ENCODE data around the gene DEDD2. TPM values are rescaled to one million over a fixed set of nuclear protein-coding genes. Genes with fewer than 3 reads are reported as not detected.

Gene DEDD2
- total and polyA plus RNA-seq, 10 of the 15 experiments (the other 5 are each of a cell fraction or from before 2014, with no cell fraction given): 2.5 to 24.7 (median 17.6) TPM

GRCh38 chr19:42252365-42253244 is 35.1 kb upstream of the DEDD2 start (continued):
- TF ChIP-seq, protein P1, sequence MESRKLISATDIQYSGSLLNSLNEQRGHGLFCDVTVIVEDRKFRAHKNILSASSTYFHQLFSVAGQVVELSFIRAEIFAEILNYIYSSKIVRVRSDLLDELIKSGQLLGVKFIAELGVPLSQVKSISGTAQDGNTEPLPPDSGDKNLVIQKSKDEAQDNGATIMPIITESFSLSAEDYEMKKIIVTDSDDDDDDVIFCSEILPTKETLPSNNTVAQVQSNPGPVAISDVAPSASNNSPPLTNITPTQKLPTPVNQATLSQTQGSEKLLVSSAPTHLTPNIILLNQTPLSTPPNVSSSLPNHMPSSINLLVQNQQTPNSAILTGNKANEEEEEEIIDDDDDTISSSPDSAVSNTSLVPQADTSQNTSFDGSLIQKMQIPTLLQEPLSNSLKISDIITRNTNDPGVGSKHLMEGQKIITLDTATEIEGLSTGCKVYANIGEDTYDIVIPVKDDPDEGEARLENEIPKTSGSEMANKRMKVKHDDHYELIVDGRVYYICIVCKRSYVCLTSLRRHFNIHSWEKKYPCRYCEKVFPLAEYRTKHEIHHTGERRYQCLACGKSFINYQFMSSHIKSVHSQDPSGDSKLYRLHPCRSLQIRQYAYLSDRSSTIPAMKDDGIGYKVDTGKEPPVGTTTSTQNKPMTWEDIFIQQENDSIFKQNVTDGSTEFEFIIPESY (IDR thresholded peaks at IDR 0.05): no peak
- TF ChIP-seq JUNB (IDR thresholded peaks at IDR 0.05) (no peak), IKZF2 (IDR thresholded peaks at IDR 0.05) (no peak)

DNA sequence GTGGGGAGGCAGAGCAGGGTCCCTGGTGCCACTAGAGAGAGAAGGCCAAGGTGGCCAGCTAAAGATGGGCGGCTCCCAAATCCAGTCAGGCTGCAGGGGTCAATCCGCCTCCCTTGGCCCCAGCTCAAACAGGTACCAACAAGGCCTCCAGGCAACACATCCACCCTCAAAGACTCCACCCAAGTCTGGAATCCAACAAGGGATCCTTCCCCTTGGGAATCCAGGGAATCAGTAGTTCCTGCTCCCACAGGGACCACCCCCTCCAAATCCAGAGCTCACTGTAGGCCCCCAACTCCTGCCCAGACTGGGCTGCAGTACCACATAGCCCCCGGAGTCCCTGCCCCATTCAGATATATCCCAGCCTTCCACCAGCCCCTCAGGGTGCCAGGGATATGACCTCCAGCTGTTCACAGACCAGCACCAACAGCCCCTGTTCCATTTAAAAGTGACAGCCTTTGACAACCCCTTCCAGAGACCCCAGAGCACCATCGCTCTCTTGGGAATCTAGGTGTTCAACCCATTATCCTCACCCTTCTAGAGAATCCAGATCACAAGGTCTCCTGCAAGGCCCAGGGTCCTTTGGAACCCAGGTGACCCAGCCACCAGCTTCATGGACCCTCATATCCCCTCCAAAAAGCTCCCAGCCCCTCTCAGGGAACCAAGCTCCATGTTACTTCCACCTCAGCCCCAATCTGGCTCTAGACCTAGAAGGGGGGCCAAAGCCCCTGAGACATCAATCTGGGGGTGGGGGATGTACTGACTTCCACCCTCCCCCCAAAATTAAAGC is 34.3 kb upstream of the DEDD2 start:
- intact Hi-C loops (cut with micrococcal nuclease; ENCODE audit: unreplicated experiment): no loop called here
- Histone ChIP-seq H3K4me2 (ENCODE audit: control insufficient read depth, insufficient read depth) (peak overlapping the region; percentile 91), H3K27me3 (replicated peaks in 1 of 2; ENCODE audit: control insufficient read depth in 2 of 2, insufficient read depth in 2 of 2, low read length in 1 of 2) (no peaks in the 10 kb centered on the region), H3K36me3 (ENCODE audit: control insufficient read depth in 2 of 2, insufficient read depth in 2 of 2, low read length in 1 of 2) (peaks cover 0 to 7% of the 10 kb centered on the region in 2 experiments; a peak in 2 of 4 replicates), H3K9ac (ENCODE audit: control insufficient read depth, insufficient read depth, low read length) (peak overlapping the region; percentile 77), H3K9me3 (replicated peaks; ENCODE audit: control insufficient read depth, insufficient read depth, low read length) (no peaks in the 10 kb centered on the region), H2AFZ (ENCODE audit: control insufficient read depth, low read depth, low read length) (no peak overlapping the region), H3K27ac (ENCODE audit: control insufficient read depth, insufficient read depth) (peak overlapping the region; percentile 18; the same call in 1 of the 2 replicates), H3K4me3 (peak overlapping the region; percentile 99; the same call in 1 of the 2 replicates), H3K79me2 (ENCODE audit: control insufficient read depth, insufficient read depth, low read length) (peaks cover 43% of the 10 kb centered on the region), H3K4me1 (ENCODE audit: control insufficient read depth, insufficient read depth, low read length) (peaks cover 16% of the 10 kb centered on the region), H4K20me1 (ENCODE audit: control insufficient read depth, insufficient read depth) (no peaks in the 10 kb centered on the region)
- in situ Hi-C loops (cut with MboI): no loop called here
- CTCF ChIA-PET: interaction anchor here (0.6 to 2.3 kb wide), 5 partner anchors 9 to 47 kb away, joined by 3 to 19 read pairs (median 4); partner anchors contain the start of genes CIC and GSK3A
- POLR2A ChIA-PET: interaction anchor here (0.5 to 1.8 kb wide), 5 partner anchors 9 to 56 kb away, joined by 3 to 13 read pairs (median 5); partner anchors contain the start of genes CIC and GSK3A
- BruUV-seq (replicated peaks): no TSS peak
- SMC1A ChIA-PET (ENCODE audit: uncharacterized antibody, unreplicated experiment): interaction anchor here (1.3 to 1.9 kb wide), 3 partner anchors 19 to 30 kb away, joined by 3 to 13 read pairs (median 5); no protein-coding TSS in a partner anchor
- no peak for ATAC-seq
- FAIRE-seq: no peak
- no peak for DNase-seq (ENCODE audit: low read depth, low spot score)
- 95% methylated on average over 4 of the region's 4 CpGs for WGBS (ENCODE audit: insufficient coverage, insufficient replicate concordance, low lambda C conversion rate, missing lambda C conversion rate)
- RAD21 ChIA-PET (ENCODE audit: unreplicated experiment): interaction anchor here (1.9 kb wide), 1 partner anchor 28 kb away, joined by 5 read pairs; no protein-coding TSS in a partner anchor
- TF ChIP-seq USF2 (IDR thresholded peaks at IDR 0.05; ENCODE audit: borderline replicate concordance, low read depth, low read length) (no peak), PML (IDR thresholded peaks at IDR 0.05; ENCODE audit: low read length) (no peak), BCL11A (IDR thresholded peaks at IDR 0.05; ENCODE audit: low read depth, low read length) (no peak), JUND (IDR thresholded peaks at IDR 0.05; ENCODE audit: low read depth, low read length) (no peak), STAT3 (IDR thresholded peaks at IDR 0.05; ENCODE audit: low read depth, low read length) (no peak), NBN (IDR thresholded peaks at IDR 0.05) (no peak), CBFB (IDR thresholded peaks at IDR 0.05; ENCODE audit: low read depth) (no peak), HCFC1 (IDR thresholded peaks at IDR 0.05; ENCODE audit: low read length) (no peak), SMARCA5 (IDR thresholded peaks at IDR 0.05) (no peak), RCOR1 (conservative IDR thresholded peaks at IDR 0.05; ENCODE audit: low read depth, low read length) (no peak), RUNX3 (IDR thresholded peaks at IDR 0.05; ENCODE audit: low read length) (no peak), IKZF2 (IDR thresholded peaks at IDR 0.05) (no peak)
- TF ChIP-seq, protein P2, sequence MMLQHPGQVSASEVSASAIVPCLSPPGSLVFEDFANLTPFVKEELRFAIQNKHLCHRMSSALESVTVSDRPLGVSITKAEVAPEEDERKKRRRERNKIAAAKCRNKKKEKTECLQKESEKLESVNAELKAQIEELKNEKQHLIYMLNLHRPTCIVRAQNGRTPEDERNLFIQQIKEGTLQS (IDR thresholded peaks at IDR 0.05; ENCODE audit: borderline replicate concordance, extremely low read depth, low read depth, low read length): no peak
- TF ChIP-seq, protein P3, sequence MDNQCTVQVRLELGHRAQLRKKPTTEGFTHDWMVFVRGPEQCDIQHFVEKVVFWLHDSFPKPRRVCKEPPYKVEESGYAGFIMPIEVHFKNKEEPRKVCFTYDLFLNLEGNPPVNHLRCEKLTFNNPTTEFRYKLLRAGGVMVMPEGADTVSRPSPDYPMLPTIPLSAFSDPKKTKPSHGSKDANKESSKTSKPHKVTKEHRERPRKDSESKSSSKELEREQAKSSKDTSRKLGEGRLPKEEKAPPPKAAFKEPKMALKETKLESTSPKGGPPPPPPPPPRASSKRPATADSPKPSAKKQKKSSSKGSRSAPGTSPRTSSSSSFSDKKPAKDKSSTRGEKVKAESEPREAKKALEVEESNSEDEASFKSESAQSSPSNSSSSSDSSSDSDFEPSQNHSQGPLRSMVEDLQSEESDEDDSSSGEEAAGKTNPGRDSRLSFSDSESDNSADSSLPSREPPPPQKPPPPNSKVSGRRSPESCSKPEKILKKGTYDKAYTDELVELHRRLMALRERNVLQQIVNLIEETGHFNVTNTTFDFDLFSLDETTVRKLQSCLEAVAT (IDR thresholded peaks at IDR 0.05): no peak

Data from GM12878 (cell line).